AG04449 (cell line): ENCODE data around the gene FAM219B.
A peak's percentile ranks its signal among the peaks of the same experiment; 100 is the strongest.

ENCODE experiments used
- CTCF ChIA-PET: fragments of 350-600 bp; formaldehyde crosslinking; extraction: SDS; loops from one replicate; lab custom pipeline; 2021; ENCODE audit warnings: antibody characterized with exemption; lab: Yijun Ruan, JAX
- POLR2A ChIA-PET: fragments of 400-600, 350-600 bp; formaldehyde crosslinking; extraction: SDS; loops from one replicate; lab custom pipeline; 2020; ENCODE audit warnings: antibody characterized with exemption, inconsistent platforms; lab: Yijun Ruan, JAX
- DNase-seq: peaks from one replicate; pipeline ENCODE4 v3.0.0-alpha.2; 2010; ENCODE audit warnings: low read depth, low spot score
- H3K4me3 ChIP-seq: 2 replicates; pipeline ENCODE4 v1.5.1; 2011; ENCODE audit warnings: low read depth, mild to moderate bottlenecking, control low read depth, low read length
- CTCF ChIP-seq: IDR thresholded peaks from one replicate; pipeline ENCODE4 v1.5.1; 2011; ENCODE audit warnings: mild to moderate bottlenecking, moderate library complexity, low read length, control low read depth, inconsistent platforms; ENCODE audit not compliant: insufficient read depth; ENCODE audit errors: missing control alignments

FAM219B gene

GRCh38 chr15:74892931-74893330 is 13.7 kb downstream of the FAM219B start:
- no peak for TF ChIP-seq CTCF
- no peak for DNase-seq
- ChIA-PET CTCF (interaction anchor here (9.3 kb wide), 1 partner anchor 10 kb away, joined by 134 read pairs; the partner anchor contains the start of gene FAM219B), POLR2A (no interaction called here)
- no peak overlapping the region for H3K4me3 ChIP-seq

GRCh38 chr15:74892313-74892712 is 14.3 kb downstream of the FAM219B start:
- TF ChIP-seq CTCF = no peak
- POLR2A ChIA-PET = no interaction called here
- no peak for DNase-seq
- no peak overlapping the region for H3K4me3 ChIP-seq
- CTCF ChIA-PET = interaction anchor here (9.3 kb wide), 1 partner anchor 11 kb away, joined by 134 read pairs; the partner anchor contains the start of gene FAM219B

- CTCF ChIA-PET = interaction anchor here (1.0 to 9.3 kb wide), 2 partner anchors 12 to 122 kb away, joined by 3 to 134 read pairs; partner anchors contain the start of gene FAM219B
- POLR2A ChIA-PET = interaction anchor here (0.7 kb wide), 1 partner anchor 65 kb away, joined by 3 read pairs; the partner anchor contains the start of gene RPP25
- no peak for DNase-seq
- H3K4me3 ChIP-seq = no peak overlapping the region; the same call in 1 of the 2 replicates
- no peak for TF ChIP-seq CTCF
Measured at GRCh38 chr15:74891469-74891868, 15.2 kb downstream of the FAM219B start.

- no peak for TF ChIP-seq CTCF
- POLR2A ChIA-PET = no interaction called here
Measured at GRCh38 chr15:74890665-74890960, 16.0 kb downstream of the FAM219B start.

GRCh38 chr15:74889883-74890664 is 16.6 kb downstream of the FAM219B start, which contains the start of gene MPI:
Gene MPI, plus strand, starts transcription at chr15:74890042. Its CDS starts 32 bp downstream, at chr15:74890074.
- ChIA-PET POLR2A (interaction anchor here (0.7 to 1.1 kb wide), 5 partner anchors 8 to 107 kb away, joined by 3 to 10 read pairs (median 4); partner anchors contain the start of gene FAM219B), CTCF (interaction anchor here (1.0 to 9.3 kb wide), 5 partner anchors 13 to 109 kb away, joined by 3 to 134 read pairs (median 3); partner anchors contain the start of gene FAM219B)
- no peak for DNase-seq
- TF ChIP-seq CTCF = no peak
- H3K4me3 ChIP-seq = peak within 1 kb of the TSS; percentile 100

More at GRCh38 chr15:74890665-74890960, 16.0 kb downstream of the FAM219B start:
- no peak for DNase-seq
- CTCF ChIA-PET = interaction anchor here (9.3 kb wide), 1 partner anchor 13 kb away, joined by 134 read pairs; the partner anchor contains the start of gene FAM219B
- H3K4me3 ChIP-seq = peak overlapping the region; percentile 100
